CD1c-positive myeloid dendritic cell (primary cell): Measurements from ENCODE around the gene TMEM87B.

Experiments used
- DNase-seq: peaks from one replicate; pipeline ENCODE4 v3.0.0-alpha.2; 2016; ENCODE audit errors: extremely low spot score

TMEM87B gene

GRCh38 chr2:112054847-112055729 lies at the start of gene TMEM87B:
TMEM87B (plus strand) TSS chr2:112055269; CDS start chr2:112055592, 323 bp downstream.
- peak; percentile 95 for DNase-seq

- DNase-seq, result peak; percentile 13
Observed at GRCh38 chr2:112005406-112006075, 49.5 kb upstream of the TMEM87B start.

GRCh38 chr2:112006076-112006410 lies 49.0 kb upstream of the TMEM87B start:
- DNase-seq, result peak; percentile 84

GRCh38 chr2:112007493-112007892 lies 47.6 kb upstream of the TMEM87B start:
- DNase-seq, result no peak

- no peak for DNase-seq
Observed at GRCh38 chr2:112008910-112009485, 46.1 kb upstream of the TMEM87B start.

- DNase-seq, result peak; percentile 53
Observed at GRCh38 chr2:112010751-112011150, 44.3 kb upstream of the TMEM87B start.

- no peak for DNase-seq
Observed at GRCh38 chr2:112012556-112012955, 42.5 kb upstream of the TMEM87B start.

- DNase-seq, result no peak
Observed at GRCh38 chr2:112018846-112019245, 36.2 kb upstream of the TMEM87B start.

- no peak for DNase-seq
Observed at GRCh38 chr2:112019569-112019982, 35.5 kb upstream of the TMEM87B start.

- no peak for DNase-seq
Observed at GRCh38 chr2:112020561-112020960, 34.5 kb upstream of the TMEM87B start.

GRCh38 chr2:112021290-112021689 lies 33.8 kb upstream of the TMEM87B start:
- DNase-seq, result no peak

GRCh38 chr2:112021781-112022231 lies 33.3 kb upstream of the TMEM87B start:
- DNase-seq, result peak; percentile 61

- no peak for DNase-seq
Observed at GRCh38 chr2:112023707-112024106, 31.4 kb upstream of the TMEM87B start.

- no peak for DNase-seq
Observed at GRCh38 chr2:112024231-112024630, 30.8 kb upstream of the TMEM87B start.

GRCh38 chr2:112024896-112025491 lies 30.1 kb upstream of the TMEM87B start:
- DNase-seq, result no peak

GRCh38 chr2:112026509-112026908 lies 28.6 kb upstream of the TMEM87B start:
- no peak for DNase-seq

- DNase-seq, result no peak
Observed at GRCh38 chr2:112027767-112028166, 27.3 kb upstream of the TMEM87B start.

- DNase-seq, result no peak
Observed at GRCh38 chr2:112029164-112029563, 25.9 kb upstream of the TMEM87B start.

- peak; percentile 18 for DNase-seq
Observed at GRCh38 chr2:112031473-112032223, 23.4 kb upstream of the TMEM87B start.

- DNase-seq, result no peak
Observed at GRCh38 chr2:112032224-112032586, 22.9 kb upstream of the TMEM87B start.

- peak; percentile 84 for DNase-seq
Observed at GRCh38 chr2:112032689-112033465, 22.2 kb upstream of the TMEM87B start.
